ENCODE measurements around the gene CDC42BPA. TPM values are rescaled to one million over a fixed set of nuclear protein-coding genes. Genes with fewer than 3 reads are reported as not detected.

The CDC42BPA gene
- total and polyA plus RNA-seq, 9 of the 15 experiments (the other 6 are each of a cell fraction or from before 2014, with no cell fraction given), result 8.0 to 77.5 (median 52.1) TPM

- TF ChIP-seq RBM25 (IDR thresholded peaks at IDR 0.05; ENCODE audit: low read depth, low read length, severe bottlenecking), result no peak
- no peak for TF ChIP-seq RHOXF2B (CRISPR knock-in tag; conservative IDR thresholded peaks at IDR 0.05)
- TF ChIP-seq HMBOX1 (IDR thresholded peaks at IDR 0.05), result no peak
- TF ChIP-seq EHMT2 (IDR thresholded peaks at IDR 0.05), result 0 out of 2 replicates have a peak, but pooled peaks have one; percentile 14
- no peak for TF ChIP-seq SIX5 (IDR thresholded peaks at IDR 0.05; ENCODE audit: borderline replicate concordance in 1 of 2, insufficient read depth in 1 of 2, low read depth in 1 of 2, low read length in 2 of 2)
- peak; percentile 57; the same call in 1 of the 2 replicates for TF ChIP-seq ZNF740 (CRISPR knock-in tag; IDR thresholded peaks at IDR 0.05)
- peak in 1 of 2 experiments; percentile 74; a peak in 2 of 4 replicates for TF ChIP-seq ZNF740 (tag; IDR thresholded peaks at IDR 0.05)
- TF ChIP-seq YY1 (IDR thresholded peaks at IDR 0.05; ENCODE audit: borderline replicate concordance in 1 of 3, control insufficient read depth in 1 of 3, extremely low read depth in 1 of 3, insufficient read depth in 3 of 3, insufficient read length in 1 of 3, insufficient replicate concordance in 2 of 3, low read depth in 1 of 3, low read length in 2 of 3), result peak in 1 of 3 experiments; percentile 40
- no peak for TF ChIP-seq TOE1 (IDR thresholded peaks at IDR 0.05; ENCODE audit: borderline replicate concordance)
- TF ChIP-seq TOE1 (CRISPR knock-in tag; IDR thresholded peaks at IDR 0.05; ENCODE audit: borderline replicate concordance, low read depth), result no peak
- ChIA-PET CTCF (ENCODE audit: low intra/inter-chr PET ratio) (no interaction called here), POLR2A (interaction anchor here (1.2 to 1.3 kb wide), 2 partner anchors 9 to 14 kb away, joined by 4 read pairs; no protein-coding TSS in a partner anchor)
- FAIRE-seq (no peak), DNase-seq (ENCODE audit: extremely low read depth in 1 of 4, low spot score in 3 of 4) (peak in 3 of 4 experiments; percentile 33 to 56 (median 56)), ATAC-seq (peak; percentile 70)
- peak overlapping the region; percentile 12; the same call in 1 of the 3 replicates for H3K27ac ChIP-seq (ENCODE audit: extremely low read depth, low read depth, low read length)
- intact Hi-C loops (cut with micrococcal nuclease) (no loop called here), in situ Hi-C loops (cut with MboI) (no loop called here)
- peaks cover 2% of the 10 kb centered on the region; the same call in 1 of the 3 replicates for H3K36me3 ChIP-seq (ENCODE audit: control insufficient read depth, insufficient read depth, low read length)
- H3K79me2 ChIP-seq (ENCODE audit: control insufficient read depth, insufficient read depth, low read length), result peaks cover 96% of the 10 kb centered on the region
- 62% methylated on average over 2 of the region's 2 CpGs for WGBS (ENCODE audit: insufficient coverage, low coverage, missing lambda C conversion rate)
- no peak overlapping the region for H3K4me3 ChIP-seq
- H3K4me2 ChIP-seq (ENCODE audit: insufficient read depth, low read length), result no peak overlapping the region
- no peak overlapping the region for H3K9ac ChIP-seq (ENCODE audit: insufficient read depth in 1 of 2, low read depth in 2 of 2, low read length in 2 of 2)
- no TSS peak for BruUV-seq (replicated peaks)
- H3K9me3 ChIP-seq (replicated peaks; ENCODE audit: control insufficient read depth, insufficient read depth, low read depth, low read length), result no peaks in the 10 kb centered on the region
- H2AFZ ChIP-seq (ENCODE audit: low read depth, low read length), result no peak overlapping the region
- no peaks in the 10 kb centered on the region for H4K20me1 ChIP-seq (replicated peaks; ENCODE audit: control insufficient read depth, insufficient read depth, low read length)
- no peaks in the 10 kb centered on the region for H3K9me1 ChIP-seq (ENCODE audit: control insufficient read depth, insufficient read depth, low read length)
- H3K27me3 ChIP-seq (ENCODE audit: control insufficient read depth in 2 of 2, insufficient read depth in 2 of 2, low read length in 2 of 2), result no peaks in the 10 kb centered on the region
- H3K4me1 ChIP-seq (replicated peaks in 1 of 2; ENCODE audit: control insufficient read depth in 2 of 2, insufficient read depth in 2 of 2, low read length in 2 of 2), result peaks cover 0 to 13% of the 10 kb centered on the region in 2 experiments; a peak in 4 of 5 replicates
These were observed 73.8 kb downstream of the CDC42BPA start for GRCh38 chr1:227244339-227245118.
